HepG2 (cell line): ENCODE data around the gene NELFB. TPM values are rescaled to one million over a fixed set of nuclear protein-coding genes. Genes with fewer than 3 reads are reported as not detected.
A peak's percentile ranks its signal among the peaks of the same experiment; 100 is the strongest.

Experiments used
- ATF4 ChIP-seq, 2 experiments: fragments of 450-650 bp in 1 of 2; sonication (generic) in 1 of 2; formaldehyde crosslinking; IDR thresholded peaks; 2 replicates each; pipeline versions ENCODE4 v1.5.0 to v1.8.0; 2020 to 2022; ENCODE audit warnings: mild to moderate bottlenecking in 1 of 2, missing genetic modification reagents in 1 of 2
- CEBPZ ChIP-seq: IDR thresholded peaks from 2 replicates; pipeline ENCODE4 v1.6.1; 2012; ENCODE audit warnings: low read length, improper control_type of control experiment
- ERF ChIP-seq: IDR thresholded peaks from 2 replicates; pipeline ENCODE4 v1.6.1; 2018; ENCODE audit warnings: missing biosample characterization, missing genetic modification reagents
- EZH2 ChIP-seq: conservative IDR thresholded peaks from 2 replicates; pipeline ENCODE4 v1.6.1; 2012; ENCODE audit warnings: mild to moderate bottlenecking, low read depth, low read length, moderate library complexity
- FOXP4 ChIP-seq: sonication (generic); formaldehyde crosslinking; IDR thresholded peaks from 2 replicates; pipeline ENCODE4 v1.4.0; 2020; ENCODE audit warnings: missing genetic modification reagents
- ISL2 ChIP-seq: sonication (generic); formaldehyde crosslinking; IDR thresholded peaks from 2 replicates; pipeline ENCODE4 v1.5.0; 2020; ENCODE audit warnings: missing genetic modification reagents
- MIER2 ChIP-seq: IDR thresholded peaks from 2 replicates; pipeline ENCODE4 v1.6.1; 2016; ENCODE audit warnings: missing biosample characterization, missing genetic modification reagents
- MXD3 ChIP-seq: IDR thresholded peaks from 2 replicates; pipeline ENCODE4 v1.6.1; 2016; ENCODE audit warnings: mild to moderate bottlenecking, missing biosample characterization, missing genetic modification reagents
- MXI1 ChIP-seq: IDR thresholded peaks from 3 replicates; pipeline ENCODE4 v1.6.1; 2012; ENCODE audit warnings: low read depth, low read length, inconsistent platforms, borderline replicate concordance
- REST ChIP-seq, 2 experiments: IDR thresholded peaks; 2 replicates each; pipeline ENCODE4 v1.6.1; 2011 to 2012; ENCODE audit warnings: low read length in 2 of 2, borderline replicate concordance in 1 of 2, low read depth in 1 of 2, mild to moderate bottlenecking in 1 of 2, moderate library complexity in 1 of 2
- TBX2 ChIP-seq: sonication (generic); formaldehyde crosslinking; IDR thresholded peaks from 2 replicates; pipeline ENCODE4 v1.5.0; 2020; ENCODE audit warnings: missing genetic modification reagents, mild to moderate bottlenecking, borderline replicate concordance
- ZBTB8A ChIP-seq: sonication (generic); formaldehyde crosslinking; IDR thresholded peaks from 2 replicates; pipeline ENCODE4 v1.4.0; 2020; ENCODE audit warnings: mild to moderate bottlenecking, low read depth, missing genetic modification reagents, borderline replicate concordance
- ZKSCAN8 ChIP-seq: IDR thresholded peaks from 2 replicates; pipeline ENCODE4 v1.6.1; 2016; ENCODE audit warnings: borderline replicate concordance, missing genetic modification reagents, missing compliant biosample characterization
- ZNF253 ChIP-seq: sonication (generic); formaldehyde crosslinking; IDR thresholded peaks from 2 replicates; pipeline ENCODE4 v1.8.0; 2022; ENCODE audit warnings: mild to moderate bottlenecking, missing genetic modification reagents, borderline replicate concordance
- ZNF367 ChIP-seq: sonication (generic); formaldehyde crosslinking; IDR thresholded peaks from 2 replicates; pipeline ENCODE4 v1.4.0; 2020; ENCODE audit warnings: missing genetic modification reagents, borderline replicate concordance
- ZNF414 ChIP-seq: sonication (generic); formaldehyde crosslinking; IDR thresholded peaks from 2 replicates; pipeline ENCODE4 v1.5.0; 2020; ENCODE audit warnings: missing genetic modification reagents
- polyA plus RNA-seq, 8 experiments: library from polyadenylated mRNA; depleted of rRNA in 3 of 8; stranded (reverse) in 7 of 8; unstranded in 1 of 8; fragments of >200 nt; fragmentation: Illumina TruSeq in 4 of 8; extraction: Trizol in 4 of 8; gene quantifications; 2 replicates each; pipeline versions ENCODE4 v1.2.1 to v1.2.3, GENCODE V29; 2011 to 2016; ENCODE audit warnings: low read depth in 4 of 8, missing spikeins in 1 of 8, mixed read lengths in 1 of 8; ENCODE audit not compliant: insufficient read depth in 1 of 8
- total RNA-seq, 5 experiments: library from RNA; depleted of rRNA; stranded (reverse); fragments of >200 nt; fragmentation: Illumina TruSeq; extraction: Trizol; gene quantifications; 2 replicates each; pipeline ENCODE4 v1.2.3, GENCODE V29; 2016; ENCODE audit warnings: low read depth in 1 of 5

Gene NELFB
- total and polyA plus RNA-seq, 2 of the 13 experiments (the other 11 are each of a cell fraction or from before 2014, with no cell fraction given): 26.5 to 45.8 TPM

GRCh38 chr9:137240841-137241489 is 14.2 kb upstream of the NELFB start, which contains the start of gene TUBB4B (continued):
- no peak for TF ChIP-seq ATF4 (CRISPR knock-in tag; IDR thresholded peaks at IDR 0.05)
- TF ChIP-seq CEBPZ: peak; percentile 85
- no peak for TF ChIP-seq ZNF253 (CRISPR knock-in tag)
- TF ChIP-seq TBX2 (CRISPR knock-in tag): no peak
- peak in 1 of 2 experiments; percentile 77; a peak in 1 of 4 replicates for TF ChIP-seq REST (IDR thresholded peaks at IDR 0.05; ENCODE audit: borderline replicate concordance in 1 of 2, low read depth in 1 of 2, low read length in 2 of 2)
- peak; percentile 58; the same call in 1 of the 2 replicates for TF ChIP-seq FOXP4
- no peak for TF ChIP-seq ZNF414 (CRISPR knock-in tag)
- TF ChIP-seq MIER2: peak; percentile 52; the same call in 1 of the 2 replicates
- TF ChIP-seq ZNF367 (CRISPR knock-in tag): peak; percentile 81; the same call in 1 of the 2 replicates
- TF ChIP-seq ZKSCAN8 (CRISPR knock-in tag): 0 out of 2 replicates have a peak, but pooled peaks have one; percentile 66
- peak; percentile 77 for TF ChIP-seq MXI1
- peak; percentile 56 for TF ChIP-seq ISL2 (CRISPR knock-in tag)
- 0 out of 2 replicates have a peak, but pooled peaks have one; percentile 26 for TF ChIP-seq MXD3 (CRISPR knock-in tag)
- TF ChIP-seq ZBTB8A (CRISPR knock-in tag): no peak
- no peak for TF ChIP-seq EZH2
- peak; percentile 39; the same call in 1 of the 2 replicates for TF ChIP-seq ERF (CRISPR knock-in tag)
